ENCODE measurements around the gene CACNA1D.

Gene CACNA1D

DNA sequence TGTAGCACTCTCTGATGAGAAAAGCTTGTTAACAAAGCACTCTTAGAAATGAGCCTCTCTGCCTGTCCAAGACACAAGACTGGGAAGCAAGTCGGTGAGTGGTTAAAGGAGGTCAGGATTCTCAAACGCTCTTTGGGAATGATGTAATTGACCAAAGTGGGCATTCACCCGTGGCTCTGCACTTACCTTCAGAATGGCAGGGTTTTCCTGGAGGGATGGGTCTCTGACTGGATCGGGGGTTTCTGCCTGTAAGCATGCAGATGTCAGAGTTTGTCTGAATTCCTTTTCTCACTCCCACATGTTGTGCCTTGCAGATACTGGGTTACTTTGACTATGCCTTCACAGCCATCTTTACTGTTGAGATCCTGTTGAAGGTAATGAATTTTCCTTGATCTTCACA is 245.6 kb downstream of the CACNA1D start:
- no peak overlapping the region for H3K9ac ChIP-seq (ENCODE audit: low read length in 5 of 5)
- H3K9me3 ChIP-seq (ENCODE audit: control insufficient read depth in 5 of 5, low read length in 5 of 5): peaks cover 0 to 3% (median 0%) of the 10 kb centered on the region in 5 donors
- no peaks in the 10 kb centered on the region for H3K36me3 ChIP-seq (ENCODE audit: control insufficient read depth in 5 of 5, insufficient read depth in 5 of 5, low read length in 5 of 5)
- no peak overlapping the region for H3K4me3 ChIP-seq (ENCODE audit: low read depth in 1 of 5, low read length in 5 of 5)
- H3K4me1 ChIP-seq (ENCODE audit: control insufficient read depth in 5 of 5, insufficient read depth in 5 of 5, low read length in 5 of 5): peaks cover 0 to 4% (median 0%) of the 10 kb centered on the region in 5 donors
- no peaks in the 10 kb centered on the region for H3K27me3 ChIP-seq (ENCODE audit: control insufficient read depth in 5 of 5, insufficient read depth in 4 of 5, low read length in 5 of 5)
- no peak overlapping the region for H3K27ac ChIP-seq (ENCODE audit: low read depth, low read length)

DNA sequence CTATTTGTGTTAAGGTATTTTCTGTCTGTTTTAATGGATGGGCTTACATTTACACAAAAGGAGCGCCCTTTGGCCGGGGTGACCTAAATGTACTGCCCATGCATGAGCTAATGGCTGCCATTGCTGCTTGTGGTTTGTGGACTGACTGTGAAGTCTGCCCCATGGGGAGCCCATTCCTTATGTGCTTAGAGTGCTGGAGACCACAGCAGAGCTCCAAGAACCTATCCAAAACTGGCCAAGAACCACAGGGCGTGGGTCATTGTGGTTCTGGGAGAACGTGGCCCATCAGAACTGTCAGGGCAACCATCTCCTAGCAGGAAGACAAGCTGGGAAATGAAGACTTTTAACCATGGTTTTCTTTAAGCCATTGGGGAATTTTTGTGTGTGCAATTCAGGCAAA is 246.5 kb downstream of the CACNA1D start:
- Histone ChIP-seq H3K4me3 (ENCODE audit: low read depth in 1 of 5, low read length in 5 of 5) (no peak overlapping the region), H3K4me1 (ENCODE audit: control insufficient read depth in 5 of 5, insufficient read depth in 5 of 5, low read length in 5 of 5) (peaks cover 0 to 4% (median 0%) of the 10 kb centered on the region in 5 donors), H3K9ac (ENCODE audit: low read length in 5 of 5) (no peak overlapping the region), H3K36me3 (ENCODE audit: control insufficient read depth in 5 of 5, insufficient read depth in 5 of 5, low read length in 5 of 5) (no peaks in the 10 kb centered on the region), H3K9me3 (ENCODE audit: control insufficient read depth in 5 of 5, low read length in 5 of 5) (peaks cover 0 to 3% (median 0%) of the 10 kb centered on the region in 5 donors), H3K27me3 (ENCODE audit: control insufficient read depth in 5 of 5, insufficient read depth in 4 of 5, low read length in 5 of 5) (no peaks in the 10 kb centered on the region), H3K27ac (ENCODE audit: low read depth, low read length) (no peak overlapping the region)

DNA sequence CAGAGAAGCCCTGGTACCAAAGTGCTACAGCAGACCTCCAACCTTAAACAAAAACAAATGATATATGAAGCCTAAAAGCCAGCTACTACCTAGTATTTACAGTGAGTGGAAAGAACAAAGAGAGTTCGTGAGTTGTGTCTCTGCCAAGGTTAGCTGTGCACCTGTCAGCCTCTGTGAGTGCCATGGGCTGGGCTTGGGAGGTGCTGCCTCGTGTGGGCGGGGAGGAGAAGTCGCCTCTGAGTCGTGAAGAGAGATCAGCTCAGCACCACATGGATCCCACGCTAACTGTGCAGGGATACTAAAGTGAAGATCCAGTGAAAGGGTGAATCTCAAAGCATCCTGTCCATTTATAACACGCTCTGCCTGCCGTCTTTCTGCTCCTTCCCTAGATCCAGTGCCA is 249.9 kb downstream of the CACNA1D start:
- no peaks in the 10 kb centered on the region for H3K27me3 ChIP-seq (ENCODE audit: control insufficient read depth in 5 of 5, insufficient read depth in 4 of 5, low read length in 5 of 5)
- peaks cover 0 to 18% (median 4%) of the 10 kb centered on the region in 5 donors for H3K4me1 ChIP-seq (ENCODE audit: control insufficient read depth in 5 of 5, insufficient read depth in 5 of 5, low read length in 5 of 5)
- no peak overlapping the region for H3K9ac ChIP-seq (ENCODE audit: low read length in 5 of 5)
- H3K36me3 ChIP-seq (ENCODE audit: control insufficient read depth in 5 of 5, insufficient read depth in 5 of 5, low read length in 5 of 5): no peaks in the 10 kb centered on the region
- peaks cover 0 to 3% (median 0%) of the 10 kb centered on the region in 5 donors for H3K9me3 ChIP-seq (ENCODE audit: control insufficient read depth in 5 of 5, low read length in 5 of 5)
- H3K27ac ChIP-seq (ENCODE audit: low read depth, low read length): no peak overlapping the region
- no peak overlapping the region for H3K4me3 ChIP-seq (ENCODE audit: low read depth in 1 of 5, low read length in 5 of 5)

DNA sequence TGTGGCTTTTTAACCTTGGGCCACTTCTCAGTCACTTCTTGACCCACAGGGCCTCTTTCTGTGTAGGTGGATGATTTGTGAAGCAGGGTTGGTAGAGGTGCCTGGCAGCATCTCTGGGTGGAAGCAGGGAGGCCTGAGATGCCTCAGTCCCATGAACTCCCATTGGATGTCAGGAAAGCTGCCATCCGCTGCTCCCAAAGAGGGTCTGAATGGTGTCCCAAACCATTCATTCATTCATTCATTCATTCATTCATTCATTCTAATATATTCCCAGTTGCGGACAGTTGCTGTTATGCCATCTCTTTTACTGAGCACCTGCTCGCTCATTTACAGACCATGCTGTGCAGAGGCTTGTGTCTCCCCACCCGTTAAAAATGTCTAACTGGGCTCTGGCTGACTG is 253.1 kb downstream of the CACNA1D start:
- no peak overlapping the region for H3K27ac ChIP-seq (ENCODE audit: low read depth, low read length)
- H3K27me3 ChIP-seq (ENCODE audit: control insufficient read depth in 5 of 5, insufficient read depth in 4 of 5, low read length in 5 of 5): no peaks in the 10 kb centered on the region
- no peak overlapping the region for H3K4me3 ChIP-seq (ENCODE audit: low read depth in 1 of 5, low read length in 5 of 5)
- no peak overlapping the region for H3K9ac ChIP-seq (ENCODE audit: low read length in 5 of 5)
- H3K36me3 ChIP-seq (ENCODE audit: control insufficient read depth in 5 of 5, insufficient read depth in 5 of 5, low read length in 5 of 5): no peaks in the 10 kb centered on the region
- H3K9me3 ChIP-seq (ENCODE audit: control insufficient read depth in 5 of 5, low read length in 5 of 5): no peaks in the 10 kb centered on the region
- H3K4me1 ChIP-seq (ENCODE audit: control insufficient read depth in 5 of 5, insufficient read depth in 5 of 5, low read length in 5 of 5): peaks cover 0 to 34% (median 8%) of the 10 kb centered on the region in 5 donors

DNA sequence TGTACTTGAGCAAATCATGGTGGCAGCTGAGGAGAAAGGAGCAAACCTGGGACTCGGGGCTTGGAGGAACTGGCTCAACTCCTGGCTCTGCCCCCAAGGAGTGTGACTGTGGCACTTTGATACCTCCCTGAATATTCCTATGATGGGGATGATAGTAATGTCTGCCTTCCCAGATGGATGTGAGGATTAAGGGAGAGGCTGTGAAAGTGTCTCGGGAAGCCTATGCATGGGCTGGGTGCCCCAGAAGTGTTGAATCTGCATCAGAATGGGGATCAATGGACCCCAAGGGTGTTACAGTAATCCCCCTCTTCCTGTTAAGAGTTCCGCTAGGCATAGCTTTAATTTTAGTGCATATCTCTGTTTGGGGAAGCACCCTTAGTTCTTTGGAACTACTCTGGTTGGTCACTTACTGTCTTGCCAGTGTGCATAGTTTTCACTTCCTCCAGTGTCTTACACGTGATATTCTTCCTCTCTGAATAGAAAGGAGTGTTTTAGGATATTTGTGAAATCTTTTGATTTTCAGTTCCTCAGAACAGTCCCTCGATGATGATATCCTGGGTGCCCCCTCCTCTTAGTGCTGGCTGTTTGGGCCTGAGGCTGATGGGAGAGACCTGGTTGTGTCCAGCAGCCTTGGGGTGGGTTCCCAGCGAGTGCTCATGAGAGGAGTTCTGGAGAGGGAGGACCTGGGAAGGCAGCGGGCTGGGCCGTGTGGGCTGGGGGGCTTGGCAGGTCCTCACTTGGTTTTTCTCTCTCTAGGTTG is 254.3 kb downstream of the CACNA1D start:
- Histone ChIP-seq H3K9me3 (ENCODE audit: control insufficient read depth in 5 of 5, low read length in 5 of 5) (no peaks in the 10 kb centered on the region), H3K9ac (ENCODE audit: low read length in 5 of 5) (no peak overlapping the region), H3K27ac (ENCODE audit: low read depth, low read length) (no peak overlapping the region), H3K4me1 (ENCODE audit: control insufficient read depth in 5 of 5, insufficient read depth in 5 of 5, low read length in 5 of 5) (peaks cover 0 to 37% (median 8%) of the 10 kb centered on the region in 5 donors), H3K4me3 (ENCODE audit: low read depth in 1 of 5, low read length in 5 of 5) (no peak overlapping the region), H3K27me3 (ENCODE audit: control insufficient read depth in 5 of 5, insufficient read depth in 4 of 5, low read length in 5 of 5) (no peaks in the 10 kb centered on the region), H3K36me3 (ENCODE audit: control insufficient read depth in 5 of 5, insufficient read depth in 5 of 5, low read length in 5 of 5) (no peaks in the 10 kb centered on the region)

DNA sequence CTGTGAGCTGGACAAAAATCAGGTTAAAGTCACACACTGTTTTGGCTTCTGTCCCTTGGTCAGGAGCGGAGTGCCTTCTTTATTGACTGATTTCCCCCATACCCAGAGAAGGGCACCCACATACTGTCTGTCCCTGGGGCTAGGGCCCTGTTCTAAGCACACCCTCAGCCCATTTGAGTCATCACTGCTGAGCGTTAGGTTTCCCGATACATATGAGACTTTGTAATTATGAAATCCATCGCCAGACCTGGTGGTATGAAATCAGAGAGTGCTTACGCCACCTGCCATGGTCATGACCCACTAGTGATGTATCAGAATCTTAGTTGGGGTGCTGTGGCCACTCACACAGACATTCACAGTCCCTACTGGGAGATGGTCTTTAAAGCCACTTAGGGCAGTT is 255.0 kb downstream of the CACNA1D start:
- Histone ChIP-seq H3K36me3 (ENCODE audit: control insufficient read depth in 5 of 5, insufficient read depth in 5 of 5, low read length in 5 of 5) (no peaks in the 10 kb centered on the region), H3K4me3 (ENCODE audit: low read depth in 1 of 5, low read length in 5 of 5) (no peak overlapping the region), H3K4me1 (ENCODE audit: control insufficient read depth in 5 of 5, insufficient read depth in 5 of 5, low read length in 5 of 5) (peaks cover 0 to 35% (median 8%) of the 10 kb centered on the region in 5 donors), H3K27me3 (ENCODE audit: control insufficient read depth in 5 of 5, insufficient read depth in 4 of 5, low read length in 5 of 5) (no peaks in the 10 kb centered on the region), H3K9me3 (ENCODE audit: control insufficient read depth in 5 of 5, low read length in 5 of 5) (no peaks in the 10 kb centered on the region), H3K27ac (ENCODE audit: low read depth, low read length) (no peak overlapping the region), H3K9ac (ENCODE audit: low read length in 5 of 5) (no peak overlapping the region)

DNA sequence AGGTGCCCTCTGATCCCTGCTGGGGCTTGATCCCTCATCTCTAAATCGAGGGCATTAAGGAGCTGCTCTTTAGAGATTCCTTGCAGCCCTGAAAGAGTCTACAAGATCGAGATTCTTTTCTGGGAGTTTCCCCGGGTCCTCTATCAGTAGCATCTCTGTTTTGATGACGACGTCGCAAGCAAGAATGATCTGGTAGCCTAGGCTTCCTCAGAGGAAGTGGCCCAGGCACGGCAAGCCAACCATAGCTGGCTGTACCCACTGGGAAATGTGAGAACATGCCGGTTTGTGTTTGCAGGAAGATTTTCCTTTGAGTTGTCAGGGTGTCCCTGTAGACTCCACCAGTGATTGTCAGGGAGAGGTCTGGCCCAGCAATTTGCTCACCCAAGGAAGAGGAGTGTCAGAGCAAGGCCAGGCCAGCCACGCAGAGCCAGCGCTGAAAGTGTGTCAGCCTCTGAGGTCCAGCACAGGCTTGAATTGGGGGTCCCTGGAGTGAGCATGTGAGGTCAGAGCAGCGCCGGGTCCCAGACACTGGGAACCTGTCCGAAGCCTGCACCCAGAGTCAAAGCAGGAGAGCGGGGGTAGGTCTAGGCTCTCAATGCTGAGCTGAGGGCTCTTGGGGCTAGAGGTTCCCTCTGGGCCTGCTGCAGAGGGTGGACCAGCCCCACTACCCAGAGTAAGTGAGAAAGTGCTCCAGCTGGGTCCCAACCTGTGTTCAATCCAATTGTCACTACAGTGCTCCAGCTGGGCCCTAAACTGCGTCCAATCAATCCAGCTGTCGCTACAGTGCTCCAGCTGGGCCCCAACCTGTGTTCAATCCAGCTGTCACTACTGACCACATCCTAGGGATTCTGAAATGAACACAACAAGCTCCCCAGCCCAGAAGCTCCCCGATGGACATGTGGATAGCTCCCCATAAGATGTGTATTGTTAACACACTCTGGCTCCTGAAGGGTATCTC is 256.1 kb downstream of the CACNA1D start:
- H3K4me3 ChIP-seq (ENCODE audit: low read depth in 1 of 5, low read length in 5 of 5): no peak overlapping the region
- H3K9ac ChIP-seq (ENCODE audit: low read length in 5 of 5): no peak overlapping the region
- no peaks in the 10 kb centered on the region for H3K36me3 ChIP-seq (ENCODE audit: control insufficient read depth in 5 of 5, insufficient read depth in 5 of 5, low read length in 5 of 5)
- peaks cover 0 to 2% (median 0%) of the 10 kb centered on the region in 5 donors for H3K27me3 ChIP-seq (ENCODE audit: control insufficient read depth in 5 of 5, insufficient read depth in 4 of 5, low read length in 5 of 5)
- H3K27ac ChIP-seq (ENCODE audit: low read depth, low read length): no peak overlapping the region
- H3K4me1 ChIP-seq (ENCODE audit: control insufficient read depth in 5 of 5, insufficient read depth in 5 of 5, low read length in 5 of 5): peaks cover 0 to 35% (median 8%) of the 10 kb centered on the region in 5 donors
- H3K9me3 ChIP-seq (ENCODE audit: control insufficient read depth in 5 of 5, low read length in 5 of 5): no peaks in the 10 kb centered on the region

DNA sequence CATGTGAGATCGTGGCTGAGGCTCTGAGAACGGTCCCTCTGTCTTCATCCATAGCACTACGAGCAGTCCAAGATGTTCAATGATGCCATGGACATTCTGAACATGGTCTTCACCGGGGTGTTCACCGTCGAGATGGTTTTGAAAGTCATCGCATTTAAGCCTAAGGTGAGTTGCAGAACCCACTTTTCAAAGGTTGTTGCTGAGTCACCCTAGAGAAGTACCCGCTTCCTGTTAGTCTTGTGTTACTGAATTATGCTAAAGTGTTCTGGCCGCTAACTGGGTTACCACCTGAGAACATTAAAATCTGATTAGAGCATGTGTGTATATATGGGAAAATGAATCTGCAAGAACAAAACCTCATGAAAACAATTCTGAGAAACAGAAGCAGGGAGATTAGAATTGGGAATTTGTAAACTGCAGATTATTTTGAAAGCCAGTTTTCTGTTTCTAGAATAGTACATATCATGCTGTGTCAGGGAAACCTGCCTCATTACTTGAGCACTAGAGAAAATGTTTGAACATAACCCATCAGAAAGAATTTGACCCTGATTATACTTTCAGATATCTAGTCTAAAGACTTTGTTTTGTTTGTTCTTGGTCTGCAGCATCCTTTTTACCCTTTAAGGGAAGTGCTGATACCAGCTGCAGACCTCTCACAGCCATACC is 259.2 kb downstream of the CACNA1D start:
- H3K9me3 ChIP-seq (ENCODE audit: control insufficient read depth in 5 of 5, low read length in 5 of 5): no peaks in the 10 kb centered on the region
- peaks cover 0 to 25% (median 5%) of the 10 kb centered on the region in 5 donors for H3K4me1 ChIP-seq (ENCODE audit: control insufficient read depth in 5 of 5, insufficient read depth in 5 of 5, low read length in 5 of 5)
- H3K4me3 ChIP-seq (ENCODE audit: low read depth in 1 of 5, low read length in 5 of 5): no peak overlapping the region
- no peaks in the 10 kb centered on the region for H3K36me3 ChIP-seq (ENCODE audit: control insufficient read depth in 5 of 5, insufficient read depth in 5 of 5, low read length in 5 of 5)
- H3K9ac ChIP-seq (ENCODE audit: low read length in 5 of 5): no peak overlapping the region
- H3K27me3 ChIP-seq (ENCODE audit: control insufficient read depth in 5 of 5, insufficient read depth in 4 of 5, low read length in 5 of 5): peaks cover 0 to 2% (median 0%) of the 10 kb centered on the region in 5 donors
- H3K27ac ChIP-seq (ENCODE audit: low read depth, low read length): no peak overlapping the region

DNA sequence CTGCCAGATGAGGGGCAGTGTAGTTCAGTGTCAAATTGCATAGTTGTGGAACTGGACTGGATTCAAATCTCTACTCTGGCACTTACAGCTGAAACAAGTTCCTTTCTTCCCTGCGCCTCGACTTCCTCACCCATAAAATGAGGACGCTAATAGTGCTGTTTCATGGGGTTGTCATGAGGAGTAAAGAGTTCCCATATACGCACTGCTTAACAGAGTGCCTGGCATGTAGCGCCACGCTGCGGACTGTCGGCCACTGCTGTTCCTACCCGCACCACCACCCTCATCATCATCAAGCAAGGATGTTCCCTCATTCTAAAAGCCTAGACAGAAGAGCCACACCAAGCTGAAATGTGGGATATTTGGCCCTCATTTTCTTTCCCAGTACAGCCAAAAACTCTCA is 259.9 kb downstream of the CACNA1D start:
- Histone ChIP-seq H3K9ac (ENCODE audit: low read length in 5 of 5) (no peak overlapping the region), H3K4me1 (ENCODE audit: control insufficient read depth in 5 of 5, insufficient read depth in 5 of 5, low read length in 5 of 5) (peaks cover 0 to 21% (median 5%) of the 10 kb centered on the region in 5 donors), H3K27ac (ENCODE audit: low read depth, low read length) (no peak overlapping the region), H3K36me3 (ENCODE audit: control insufficient read depth in 5 of 5, insufficient read depth in 5 of 5, low read length in 5 of 5) (no peaks in the 10 kb centered on the region), H3K27me3 (ENCODE audit: control insufficient read depth in 5 of 5, insufficient read depth in 4 of 5, low read length in 5 of 5) (peaks cover 0 to 2% (median 0%) of the 10 kb centered on the region in 5 donors), H3K9me3 (ENCODE audit: control insufficient read depth in 5 of 5, low read length in 5 of 5) (no peaks in the 10 kb centered on the region), H3K4me3 (ENCODE audit: low read depth in 1 of 5, low read length in 5 of 5) (no peak overlapping the region)
